ENCODE results near the gene HSPA1B.
"Not testable (repeated sequence)": the region's sequence is repeated elsewhere in the genome, so short reads cannot be mapped to it uniquely, and the experiment has no call there.

The HSPA1B gene

GRCh38 chr6:31857774-31858173 is 30.2 kb downstream of the HSPA1B start:
- H3K79me1 ChIP-seq (ENCODE audit: low read length); H3K9me3 ChIP-seq (ENCODE audit: insufficient read depth, low read depth, low read length); H3K14ac ChIP-seq (ENCODE audit: low read length); H3K18ac ChIP-seq (ENCODE audit: low read length); H3K27me3 ChIP-seq (ENCODE audit: insufficient read depth, low read length); H3K27ac ChIP-seq (ENCODE audit: low read depth, low read length); H3K9ac ChIP-seq (ENCODE audit: low read length); H3K79me2 ChIP-seq (ENCODE audit: control insufficient read depth, insufficient read depth, low read length, poor library complexity); H4K12ac ChIP-seq (ENCODE audit: low read depth, low read length); H3K4me2 ChIP-seq (ENCODE audit: low read length); H3K4me1 ChIP-seq (ENCODE audit: control insufficient read depth in 1 of 2, insufficient read depth in 2 of 2, low read length in 2 of 2); H2AFZ ChIP-seq (ENCODE audit: insufficient read depth, low read length, poor library complexity); DNase-seq; H2AK5ac ChIP-seq (ENCODE audit: low read length); H4K91ac ChIP-seq (ENCODE audit: low read depth, low read length); H2BK120ac ChIP-seq (ENCODE audit: insufficient read depth, low read length, poor library complexity); H2BK12ac ChIP-seq (ENCODE audit: low read length); H4K8ac ChIP-seq (ENCODE audit: low read depth, low read length); H3K23ac ChIP-seq (ENCODE audit: low read length); H2BK5ac ChIP-seq (ENCODE audit: low read depth, low read length, poor library complexity); H3K4ac ChIP-seq (ENCODE audit: low read depth, low read length); H3K4me3 ChIP-seq (ENCODE audit: low read depth, low read length): not testable (repeated sequence)
- peaks cover 27 to 32% of the 10 kb centered on the region in 2 experiments for H3K36me3 ChIP-seq (ENCODE audit: control insufficient read depth in 1 of 2, insufficient read depth in 2 of 2, low read length in 2 of 2)
- WGBS (ENCODE audit: extremely low coverage, insufficient coverage, insufficient read length), result no CpG with 5 or more reads among the region's 8 CpGs

GRCh38 chr6:31858707-31859106 is 31.2 kb downstream of the HSPA1B start:
- Histone ChIP-seq H4K8ac (ENCODE audit: low read depth, low read length) (no peak overlapping the region), H3K27ac (ENCODE audit: low read depth, low read length) (no peak overlapping the region), H3K79me2 (ENCODE audit: control insufficient read depth, insufficient read depth, low read length, poor library complexity) (peaks cover 6% of the 10 kb centered on the region), H3K14ac (ENCODE audit: low read length) (no peak overlapping the region), H2AFZ (ENCODE audit: insufficient read depth, low read length, poor library complexity) (no peak overlapping the region), H3K27me3 (ENCODE audit: insufficient read depth, low read length) (no peaks in the 10 kb centered on the region), H3K9me3 (ENCODE audit: insufficient read depth, low read depth, low read length) (no peaks in the 10 kb centered on the region), H3K4me3 (ENCODE audit: low read depth, low read length) (no peak overlapping the region), H2BK12ac (ENCODE audit: low read length) (no peak overlapping the region), H3K36me3 (ENCODE audit: control insufficient read depth in 1 of 2, insufficient read depth in 2 of 2, low read length in 2 of 2) (peaks cover 25 to 32% of the 10 kb centered on the region in 2 experiments), H2AK5ac (ENCODE audit: low read length) (no peak overlapping the region), H4K12ac (ENCODE audit: low read depth, low read length) (no peak overlapping the region), H2BK5ac (ENCODE audit: low read depth, low read length, poor library complexity) (no peak overlapping the region), H3K4ac (ENCODE audit: low read depth, low read length) (no peak overlapping the region), H3K79me1 (ENCODE audit: low read length) (peaks cover 8% of the 10 kb centered on the region), H4K91ac (ENCODE audit: low read depth, low read length) (no peak overlapping the region), H3K4me1 (ENCODE audit: control insufficient read depth in 1 of 2, insufficient read depth in 2 of 2, low read length in 2 of 2) (peaks cover 6 to 7% of the 10 kb centered on the region in 2 experiments), H2BK120ac (ENCODE audit: insufficient read depth, low read length, poor library complexity) (no peak overlapping the region), H3K9ac (ENCODE audit: low read length) (no peak overlapping the region), H3K18ac (ENCODE audit: low read length) (no peak overlapping the region), H3K4me2 (ENCODE audit: low read length) (no peak overlapping the region), H3K23ac (ENCODE audit: low read length) (no peak overlapping the region)
- no CpG with 5 or more reads among the region's 8 CpGs for WGBS (ENCODE audit: extremely low coverage, insufficient coverage, insufficient read length)
- peak; percentile 69 to 84 for DNase-seq

GRCh38 chr6:31859923-31860322 is 32.4 kb downstream of the HSPA1B start:
- no peak for DNase-seq
- Histone ChIP-seq H3K79me1 (ENCODE audit: low read length) (peaks cover 8% of the 10 kb centered on the region), H3K27ac (ENCODE audit: low read depth, low read length) (no peak overlapping the region), H3K4ac (ENCODE audit: low read depth, low read length) (no peak overlapping the region), H2AFZ (ENCODE audit: insufficient read depth, low read length, poor library complexity) (no peak overlapping the region), H4K8ac (ENCODE audit: low read depth, low read length) (no peak overlapping the region), H3K4me2 (ENCODE audit: low read length) (no peak overlapping the region), H3K18ac (ENCODE audit: low read length) (no peak overlapping the region), H2BK12ac (ENCODE audit: low read length) (no peak overlapping the region), H2AK5ac (ENCODE audit: low read length) (no peak overlapping the region), H3K4me1 (ENCODE audit: control insufficient read depth in 1 of 2, insufficient read depth in 2 of 2, low read length in 2 of 2) (peaks cover 7 to 10% of the 10 kb centered on the region in 2 experiments), H3K4me3 (ENCODE audit: low read depth, low read length) (no peak overlapping the region), H4K91ac (ENCODE audit: low read depth, low read length) (no peak overlapping the region), H2BK5ac (ENCODE audit: low read depth, low read length, poor library complexity) (no peak overlapping the region), H2BK120ac (ENCODE audit: insufficient read depth, low read length, poor library complexity) (no peak overlapping the region), H3K36me3 (ENCODE audit: control insufficient read depth in 1 of 2, insufficient read depth in 2 of 2, low read length in 2 of 2) (peaks cover 25 to 32% of the 10 kb centered on the region in 2 experiments), H4K12ac (ENCODE audit: low read depth, low read length) (no peak overlapping the region), H3K14ac (ENCODE audit: low read length) (no peak overlapping the region), H3K9ac (ENCODE audit: low read length) (no peak overlapping the region), H3K23ac (ENCODE audit: low read length) (no peak overlapping the region), H3K9me3 (ENCODE audit: insufficient read depth, low read depth, low read length) (no peaks in the 10 kb centered on the region), H3K79me2 (ENCODE audit: control insufficient read depth, insufficient read depth, low read length, poor library complexity) (peaks cover 6% of the 10 kb centered on the region), H3K27me3 (ENCODE audit: insufficient read depth, low read length) (no peaks in the 10 kb centered on the region)
- no CpG with 5 or more reads among the region's 11 CpGs for WGBS (ENCODE audit: extremely low coverage, insufficient coverage, insufficient read length)

- Histone ChIP-seq H3K4me1 (ENCODE audit: control insufficient read depth in 1 of 2, insufficient read depth in 2 of 2, low read length in 2 of 2) (peaks cover 10 to 14% of the 10 kb centered on the region in 2 experiments), H3K27ac (ENCODE audit: low read depth, low read length) (no peak overlapping the region), H2AFZ (ENCODE audit: insufficient read depth, low read length, poor library complexity) (no peak overlapping the region), H2BK120ac (ENCODE audit: insufficient read depth, low read length, poor library complexity) (no peak overlapping the region), H4K91ac (ENCODE audit: low read depth, low read length) (no peak overlapping the region), H3K27me3 (ENCODE audit: insufficient read depth, low read length) (no peaks in the 10 kb centered on the region), H2AK5ac (ENCODE audit: low read length) (no peak overlapping the region), H4K12ac (ENCODE audit: low read depth, low read length) (no peak overlapping the region), H3K4me2 (ENCODE audit: low read length) (no peak overlapping the region), H3K79me2 (ENCODE audit: control insufficient read depth, insufficient read depth, low read length, poor library complexity) (peaks cover 6% of the 10 kb centered on the region), H3K9me3 (ENCODE audit: insufficient read depth, low read depth, low read length) (no peaks in the 10 kb centered on the region), H3K23ac (ENCODE audit: low read length) (no peak overlapping the region), H3K4me3 (ENCODE audit: low read depth, low read length) (no peak overlapping the region), H3K36me3 (ENCODE audit: control insufficient read depth in 1 of 2, insufficient read depth in 2 of 2, low read length in 2 of 2) (peaks cover 25 to 32% of the 10 kb centered on the region in 2 experiments), H3K9ac (ENCODE audit: low read length) (no peak overlapping the region), H2BK5ac (ENCODE audit: low read depth, low read length, poor library complexity) (no peak overlapping the region), H3K79me1 (ENCODE audit: low read length) (peaks cover 8% of the 10 kb centered on the region), H3K4ac (ENCODE audit: low read depth, low read length) (no peak overlapping the region), H3K14ac (ENCODE audit: low read length) (no peak overlapping the region), H3K18ac (ENCODE audit: low read length) (no peak overlapping the region), H4K8ac (ENCODE audit: low read depth, low read length) (no peak overlapping the region), H2BK12ac (ENCODE audit: low read length) (no peak overlapping the region)
- DNase-seq, result no peak
- no CpG with 5 or more reads among the region's 13 CpGs for WGBS (ENCODE audit: extremely low coverage, insufficient coverage, insufficient read length)
Observed at GRCh38 chr6:31860349-31860748, 32.8 kb downstream of the HSPA1B start.
